BLaER1 treated with 17β-estradiol and CSF1 and Interleukin-3, amounts not matched to agents 10 nM and 100 nM (cell line): ENCODE measurements around the gene VPS26A.

Source experiments
- H3K27ac ChIP-seq, 11 experiments: shearing (Covaris generic); formaldehyde crosslinking; 2 replicates each; pipeline ENCODE4 v1.8.1; 2022
- H3K27me3 ChIP-seq, 11 experiments: shearing (Covaris generic); formaldehyde crosslinking; 2 replicates each; pipeline ENCODE4 v1.8.1; 2022
- H3K36me3 ChIP-seq, 11 experiments: shearing (Covaris generic); formaldehyde crosslinking; 2 replicates each; pipeline ENCODE4 v1.8.1; 2022
- H3K4me1 ChIP-seq, 10 experiments: shearing (Covaris generic); formaldehyde crosslinking; 2 replicates each; pipeline ENCODE4 v1.8.1; 2022
- H3K4me2 ChIP-seq, 11 experiments: shearing (Covaris generic); formaldehyde crosslinking; 2 replicates each; pipeline ENCODE4 v1.8.1; 2022
- H3K4me3 ChIP-seq, 10 experiments: shearing (Covaris generic); formaldehyde crosslinking; 2 replicates each; pipeline ENCODE4 v1.8.1; 2022
- H3K9ac ChIP-seq, 11 experiments: shearing (Covaris generic); formaldehyde crosslinking; 2 replicates each; pipeline ENCODE4 v1.8.1; 2022
- H3K9me3 ChIP-seq, 11 experiments: shearing (Covaris generic); formaldehyde crosslinking; replicated peaks in 1 of 11; 2 replicates each; pipeline ENCODE4 v1.8.1; 2022
- H4K20me1 ChIP-seq, 11 experiments: shearing (Covaris generic); formaldehyde crosslinking; 2 replicates each; pipeline ENCODE4 v1.8.1; 2022
- Cebpa-rat ChIP-seq, 11 experiments: shearing (Covaris generic); IDR thresholded peaks; 2 replicates each; pipeline ENCODE4 v1.8.1; 2022

Gene VPS26A

DNA sequence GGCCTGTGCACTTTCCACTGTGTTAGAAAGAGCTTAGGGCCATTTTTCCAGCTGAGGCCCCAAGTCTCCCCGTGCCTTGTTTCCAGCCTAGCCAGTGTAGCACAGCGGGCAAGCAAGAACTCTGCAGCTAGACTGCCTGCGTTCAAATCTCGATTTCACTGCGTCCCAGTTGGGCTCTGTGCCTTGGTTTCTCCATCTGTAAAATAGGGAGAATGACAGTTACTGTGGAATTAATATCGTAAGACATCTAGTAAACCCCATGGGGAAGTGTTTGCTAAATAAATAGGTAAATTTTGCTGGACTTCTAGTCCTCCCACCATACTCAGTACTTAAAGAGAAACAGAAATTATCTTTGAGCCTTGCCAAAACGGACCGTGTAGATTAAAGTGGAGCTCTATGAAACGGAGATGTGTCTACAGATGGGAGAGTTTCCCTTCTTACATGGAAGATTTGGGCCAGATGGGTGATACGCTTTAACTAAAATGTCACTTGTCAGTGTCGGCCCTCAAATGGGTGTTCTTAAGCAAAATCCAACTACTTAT lies 92.7 kb downstream of the VPS26A start:
- no peaks in the 10 kb centered on the region for H3K36me3 ChIP-seq
- H3K9me3 ChIP-seq = peaks cover 0 to 11% (median 0%) of the 10 kb centered on the region in 11 experiments; a peak in 5 of 22 replicates
- no peaks in the 10 kb centered on the region for H4K20me1 ChIP-seq
- peak overlapping the region in 3 of 11 experiments; percentile 10 to 12 (median 11); a peak in 5 of 22 replicates for H3K4me2 ChIP-seq
- no peak for TF ChIP-seq Cebpa-rat (IDR thresholded peaks at IDR 0.05)
- no peak overlapping the region for H3K27ac ChIP-seq
- H3K4me3 ChIP-seq = no peak overlapping the region
- H3K27me3 ChIP-seq = no peaks in the 10 kb centered on the region
- no peak overlapping the region for H3K9ac ChIP-seq
- peaks cover 5 to 39% (median 10%) of the 10 kb centered on the region in 10 experiments; a peak in 19 of 20 replicates for H3K4me1 ChIP-seq

DNA sequence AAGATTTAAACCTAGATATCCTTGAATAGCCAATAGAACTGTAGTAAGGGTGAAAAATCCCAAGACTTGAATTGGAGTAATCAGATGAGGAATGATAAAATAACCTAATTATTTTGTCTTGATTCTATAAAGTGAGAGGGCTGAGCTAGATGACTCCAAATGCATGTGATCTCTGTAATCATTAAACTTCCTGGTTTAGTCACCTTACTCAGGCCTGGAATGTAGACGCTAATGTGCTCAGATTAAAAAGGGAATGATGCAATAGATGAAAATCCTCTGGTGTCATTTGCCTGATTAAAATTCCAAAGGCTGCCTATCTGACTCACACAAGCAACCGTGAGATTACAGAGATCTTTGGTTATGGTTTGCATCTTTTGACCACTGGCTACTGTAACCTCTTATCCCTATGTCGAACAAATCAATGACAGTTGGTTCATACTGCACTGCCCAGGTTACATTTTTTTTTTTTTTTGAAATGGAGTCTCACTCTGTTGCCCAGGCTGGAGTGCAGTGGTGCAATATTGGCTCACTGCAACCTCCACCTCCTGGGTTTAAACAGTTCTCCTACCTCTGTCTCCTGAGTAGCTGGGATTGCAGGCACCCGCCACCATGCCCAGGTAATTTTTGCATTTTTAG lies 93.3 kb downstream of the VPS26A start:
- Histone ChIP-seq H3K36me3 (no peaks in the 10 kb centered on the region), H3K27me3 (no peaks in the 10 kb centered on the region), H4K20me1 (no peaks in the 10 kb centered on the region), H3K4me2 (peak overlapping the region in 2 of 11 experiments; percentile 10 to 12; a peak in 3 of 22 replicates), H3K4me3 (no peak overlapping the region), H3K4me1 (peaks cover 11 to 45% (median 16%) of the 10 kb centered on the region in 10 experiments), H3K9ac (no peak overlapping the region), H3K27ac (no peak overlapping the region), H3K9me3 (peaks cover 0 to 11% (median 0%) of the 10 kb centered on the region in 11 experiments; a peak in 5 of 22 replicates)
- peak in 1 of 11 experiments; percentile 15; a peak in 1 of 22 replicates for TF ChIP-seq Cebpa-rat (IDR thresholded peaks at IDR 0.05)

DNA sequence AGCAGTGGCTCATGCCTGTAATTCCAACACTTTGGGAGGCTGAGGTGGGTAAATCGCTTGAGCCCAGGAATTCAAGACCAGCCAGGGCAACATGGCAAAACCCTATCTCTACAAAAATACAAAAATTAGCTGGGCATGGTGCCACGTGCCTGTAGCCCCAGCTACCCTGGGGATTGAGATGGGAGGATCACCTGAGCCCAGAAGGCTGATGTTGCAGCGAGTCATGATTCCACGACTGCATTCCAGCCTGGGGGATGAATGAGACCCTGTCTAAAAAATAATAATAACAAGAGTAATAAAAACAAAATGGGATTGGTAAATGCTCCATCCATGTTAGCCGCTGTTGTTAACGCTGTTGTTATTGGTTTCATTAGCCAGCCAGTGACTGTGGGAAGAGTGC lies 94.9 kb downstream of the VPS26A start:
- Histone ChIP-seq H3K4me3 (no peak overlapping the region), H4K20me1 (no peaks in the 10 kb centered on the region), H3K4me1 (peaks cover 20 to 45% (median 26%) of the 10 kb centered on the region in 10 experiments), H3K27ac (no peak overlapping the region), H3K36me3 (no peaks in the 10 kb centered on the region), H3K27me3 (no peaks in the 10 kb centered on the region), H3K9ac (no peak overlapping the region), H3K4me2 (no peak overlapping the region), H3K9me3 (peaks cover 0 to 11% (median 0%) of the 10 kb centered on the region in 11 experiments; a peak in 5 of 22 replicates)
- TF ChIP-seq Cebpa-rat (IDR thresholded peaks at IDR 0.05) = no peak

DNA sequence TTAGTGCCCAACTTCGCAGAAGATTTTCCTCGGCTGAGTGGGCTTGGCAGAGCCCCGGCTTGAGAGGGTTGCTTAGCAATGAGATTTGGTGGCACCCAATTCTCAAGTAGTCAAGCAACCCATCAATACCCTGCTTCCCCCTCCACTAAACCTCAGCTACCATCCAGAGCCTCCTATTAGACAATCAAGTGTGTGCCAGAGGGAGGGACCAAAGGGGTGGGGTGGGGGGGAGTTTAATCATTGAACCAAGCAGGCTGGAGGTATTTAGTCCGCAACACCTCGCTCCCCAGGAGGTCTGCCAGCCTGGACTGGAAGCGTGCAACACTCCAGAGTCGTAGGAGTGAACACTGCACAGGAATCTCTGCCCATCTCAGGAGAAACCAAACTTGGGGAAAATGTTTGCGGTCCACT lies 96.1 kb downstream of the VPS26A start, which contains the start of gene HKDC1:
Gene HKDC1 (plus strand): TSS at position 292 of the 411 bp plus-strand sequence. CDS start 104 bp downstream, at position 396.
- Histone ChIP-seq H3K9me3 (peaks cover 0 to 2% (median 0%) of the 10 kb centered on the region in 11 experiments; a peak in 2 of 22 replicates), H3K4me2 (no peak within 1 kb of the TSS), H3K9ac (no peak within 1 kb of the TSS), H3K4me1 (peaks cover 26 to 45% (median 32%) of the 10 kb centered on the region in 10 experiments), H3K27me3 (no peaks in the 10 kb centered on the region), H4K20me1 (no peaks in the 10 kb centered on the region), H3K4me3 (no peak within 1 kb of the TSS), H3K27ac (no peak within 1 kb of the TSS), H3K36me3 (no peaks in the 10 kb centered on the region)
- TF ChIP-seq Cebpa-rat (IDR thresholded peaks at IDR 0.05) = no peak

DNA sequence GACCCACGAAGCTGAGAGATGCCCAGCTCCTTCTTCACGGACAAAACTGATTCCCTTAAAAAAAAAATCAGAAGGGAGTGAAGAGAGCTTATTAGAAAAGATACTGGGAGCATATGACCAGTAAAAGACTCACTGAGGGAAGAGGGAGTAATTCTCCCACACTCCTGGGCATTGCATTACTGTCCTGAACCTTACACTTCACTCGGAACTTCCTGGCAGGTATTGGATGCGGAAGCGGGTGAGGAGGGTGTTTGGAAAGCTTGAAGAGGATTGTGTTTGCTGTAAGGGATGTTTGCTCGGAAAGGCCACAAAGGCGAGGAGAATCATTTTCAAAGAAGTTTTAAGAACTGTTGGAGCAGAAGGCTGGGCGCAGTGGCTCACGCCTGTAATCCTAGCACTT lies 96.5 kb downstream of the VPS26A start:
- peaks cover 27 to 45% (median 34%) of the 10 kb centered on the region in 10 experiments for H3K4me1 ChIP-seq
- no peak for TF ChIP-seq Cebpa-rat (IDR thresholded peaks at IDR 0.05)
- no peak overlapping the region for H3K4me3 ChIP-seq

More for the DNA sequence above, 96.5 kb downstream of the VPS26A start:
- Histone ChIP-seq H3K9ac (no peak overlapping the region), H3K36me3 (no peaks in the 10 kb centered on the region), H3K27me3 (no peaks in the 10 kb centered on the region), H4K20me1 (no peaks in the 10 kb centered on the region), H3K27ac (no peak overlapping the region), H3K9me3 (no peaks in the 10 kb centered on the region), H3K4me2 (no peak overlapping the region)
